HG03442 (cell line): Measurements from ENCODE around the gene TIAM1.

Experiments
- ATAC-seq: cut with Tn5 transposase; IDR thresholded peaks from one replicate; pipeline ENCODE4 v1.9.1; 2021; ENCODE audit warnings: mild to moderate bottlenecking, moderate library complexity; ENCODE audit not compliant: unreplicated experiment

Gene TIAM1

GRCh38 chr21:31182231-31183140 lies 161.6 kb downstream of the TIAM1 start:
- no peak for ATAC-seq

GRCh38 chr21:31181082-31181750 lies 162.8 kb downstream of the TIAM1 start:
- ATAC-seq: no peak

GRCh38 chr21:31180256-31181081 lies 163.6 kb downstream of the TIAM1 start:
- ATAC-seq: no peak

GRCh38 chr21:31176725-31177124 lies 167.3 kb downstream of the TIAM1 start:
- ATAC-seq: no peak

GRCh38 chr21:31176080-31176551 lies 167.9 kb downstream of the TIAM1 start:
- ATAC-seq: no peak

- ATAC-seq: no peak
Observed at GRCh38 chr21:31173881-31174555, 170.0 kb downstream of the TIAM1 start.

GRCh38 chr21:31172328-31172727 lies 171.7 kb downstream of the TIAM1 start:
- ATAC-seq: no peak

- ATAC-seq: no peak
Observed at GRCh38 chr21:31164713-31165694, 179.1 kb downstream of the TIAM1 start.

- ATAC-seq: no peak
Observed at GRCh38 chr21:31162827-31163226, 181.2 kb downstream of the TIAM1 start.

- ATAC-seq: no peak
Observed at GRCh38 chr21:31162079-31162699, 181.9 kb downstream of the TIAM1 start.

GRCh38 chr21:31161157-31161556 lies 182.9 kb downstream of the TIAM1 start:
- ATAC-seq: no peak

- no peak for ATAC-seq
Observed at GRCh38 chr21:31159808-31160207, 184.3 kb downstream of the TIAM1 start.

- ATAC-seq: no peak
Observed at GRCh38 chr21:31158789-31159581, 185.1 kb downstream of the TIAM1 start.

- ATAC-seq: no peak
Observed at GRCh38 chr21:31157756-31158155, 186.3 kb downstream of the TIAM1 start.

GRCh38 chr21:31156662-31157061 lies 187.4 kb downstream of the TIAM1 start:
- no peak for ATAC-seq

- no peak for ATAC-seq
Observed at GRCh38 chr21:31156169-31156568, 187.9 kb downstream of the TIAM1 start.

- no peak for ATAC-seq
Observed at GRCh38 chr21:31151156-31152045, 192.7 kb downstream of the TIAM1 start.
